Hepatocyte (in vitro differentiated cells): ENCODE measurements around the gene MARCHF3.

Experiments used
- CTCF ChIP-seq: fragments of 200-600 bp; sonication (generic); IDR thresholded peaks from 2 replicates; pipeline ENCODE4 v1.5.1; 2016; ENCODE audit warnings: antibody characterized with exemption, mild to moderate bottlenecking; ENCODE audit not compliant: poor library complexity
- EZH2 ChIP-seq: fragments of 200-600 bp; sonication (generic); IDR thresholded peaks from 2 replicates; pipeline ENCODE4 v1.6.1; 2016; ENCODE audit warnings: antibody characterized with exemption, mild to moderate bottlenecking, borderline replicate concordance

GRCh38 chr5:126847826-126848251 lies 182.5 kb downstream of the MARCHF3 start:
- no peak for TF ChIP-seq CTCF
- TF ChIP-seq EZH2, result no peak
